MM.1S (cell line): ENCODE results near the gene NR1H2.

ENCODE experiments used
- DNase-seq: peaks from one replicate; pipeline ENCODE4 v3.0.0-alpha.2; 2015
- H2AFZ ChIP-seq: fragments of 300-600 bp; sonication (generic); 2 replicates; pipeline ENCODE4 v1.6.0; 2016; ENCODE audit warnings: antibody characterized with exemption, low read length
- H3F3A ChIP-seq: fragments of 300-600 bp; sonication (generic); 2 replicates; pipeline ENCODE4 v1.6.1; 2016; ENCODE audit warnings: mild to moderate bottlenecking, antibody characterized with exemption, low read length, moderate library complexity, mixed read lengths; ENCODE audit not compliant: insufficient read depth
- H3K27ac ChIP-seq: fragments of 300-600 bp; sonication (generic); 2 replicates; pipeline ENCODE4 v1.5.1; 2016; ENCODE audit warnings: mild to moderate bottlenecking, low read length
- H3K27me3 ChIP-seq: fragments of 300-600 bp; sonication (generic); replicated peaks from 2 replicates; pipeline ENCODE4 v1.6.0; 2016; ENCODE audit warnings: low read length; ENCODE audit not compliant: insufficient read depth
- H3K36me3 ChIP-seq: fragments of 300-600 bp; sonication (generic); replicated peaks from 2 replicates; pipeline ENCODE4 v1.6.1; 2016; ENCODE audit warnings: mild to moderate bottlenecking, low read length, mixed read lengths; ENCODE audit not compliant: insufficient read depth
- H3K4me1 ChIP-seq: fragments of 300-600 bp; sonication (generic); 2 replicates; pipeline ENCODE4 v1.6.1; 2016; ENCODE audit warnings: low read length, mixed read lengths
- H3K4me2 ChIP-seq: fragments of 300-600 bp; sonication (generic); 2 replicates; pipeline ENCODE4 v1.6.0; 2016; ENCODE audit warnings: low read depth, low read length
- H3K4me3 ChIP-seq: fragments of 300-600 bp; sonication (generic); 2 replicates; pipeline ENCODE4 v1.5.1; 2016; ENCODE audit warnings: low read length, mixed read lengths
- H3K79me2 ChIP-seq: fragments of 300-600 bp; sonication (generic); 2 replicates; pipeline ENCODE4 v1.6.1; 2016; ENCODE audit warnings: mixed run types, low read length, mixed read lengths
- H3K9ac ChIP-seq: fragments of 300-600 bp; sonication (generic); 2 replicates; pipeline ENCODE4 v1.6.1; 2016; ENCODE audit warnings: low read length, mixed read lengths
- H3K9me2 ChIP-seq: fragments of 300-600 bp; sonication (generic); replicated peaks from 2 replicates; pipeline ENCODE4 v1.6.1; 2016; ENCODE audit warnings: mild to moderate bottlenecking, low read length, mixed read lengths; ENCODE audit not compliant: insufficient read depth
- H3K9me3 ChIP-seq: fragments of 300-600 bp; sonication (generic); replicated peaks from 2 replicates; pipeline ENCODE4 v1.6.1; 2016; ENCODE audit warnings: mild to moderate bottlenecking, low read length, mixed read lengths; ENCODE audit not compliant: insufficient read depth
- H4K20me1 ChIP-seq: fragments of 300-600 bp; sonication (generic); 2 replicates; pipeline ENCODE4 v1.6.1; 2016; ENCODE audit warnings: mild to moderate bottlenecking, low read length, moderate library complexity, mixed read lengths; ENCODE audit not compliant: insufficient read depth
- CTCF ChIP-seq: fragments of 300-600 bp; sonication (generic); IDR thresholded peaks from 2 replicates; pipeline ENCODE4 v1.5.1; 2016; ENCODE audit warnings: antibody characterized with exemption, low read length, mixed read lengths
- EZH2 ChIP-seq: fragments of 300-600 bp; sonication (generic); optimal IDR thresholded peaks from 2 replicates; pipeline ENCODE3; 2017; ENCODE audit warnings: low read depth, mild to moderate bottlenecking, antibody characterized with exemption, low read length, mixed read lengths
- EZH2phosphoT487 ChIP-seq: fragments of 300-600 bp; sonication (generic); IDR thresholded peaks from 2 replicates; pipeline ENCODE4 v1.6.1; 2018; ENCODE audit warnings: antibody characterized with exemption, low read length

NR1H2 gene

GRCh38 chr19:50415661-50416033 is 39.4 kb downstream of the NR1H2 start:
- Histone ChIP-seq H3K36me3 (no peaks in the 10 kb centered on the region), H3F3A (no peaks in the 10 kb centered on the region; the same call in 1 of the 2 replicates), H3K79me2 (no peaks in the 10 kb centered on the region), H3K9me3 (no peaks in the 10 kb centered on the region), H4K20me1 (no peaks in the 10 kb centered on the region), H3K27ac (no peak overlapping the region), H3K4me1 (peaks cover 26% of the 10 kb centered on the region), H3K4me3 (no peak overlapping the region), H3K27me3 (peaks cover 8% of the 10 kb centered on the region), H3K4me2 (no peak overlapping the region), H3K9ac (no peak overlapping the region), H3K9me2 (no peaks in the 10 kb centered on the region), H2AFZ (no peak overlapping the region)
- TF ChIP-seq EZH2 (no peak), EZH2phosphoT487 (no peak), CTCF (no peak)
- peak; percentile 28 for DNase-seq

DNA sequence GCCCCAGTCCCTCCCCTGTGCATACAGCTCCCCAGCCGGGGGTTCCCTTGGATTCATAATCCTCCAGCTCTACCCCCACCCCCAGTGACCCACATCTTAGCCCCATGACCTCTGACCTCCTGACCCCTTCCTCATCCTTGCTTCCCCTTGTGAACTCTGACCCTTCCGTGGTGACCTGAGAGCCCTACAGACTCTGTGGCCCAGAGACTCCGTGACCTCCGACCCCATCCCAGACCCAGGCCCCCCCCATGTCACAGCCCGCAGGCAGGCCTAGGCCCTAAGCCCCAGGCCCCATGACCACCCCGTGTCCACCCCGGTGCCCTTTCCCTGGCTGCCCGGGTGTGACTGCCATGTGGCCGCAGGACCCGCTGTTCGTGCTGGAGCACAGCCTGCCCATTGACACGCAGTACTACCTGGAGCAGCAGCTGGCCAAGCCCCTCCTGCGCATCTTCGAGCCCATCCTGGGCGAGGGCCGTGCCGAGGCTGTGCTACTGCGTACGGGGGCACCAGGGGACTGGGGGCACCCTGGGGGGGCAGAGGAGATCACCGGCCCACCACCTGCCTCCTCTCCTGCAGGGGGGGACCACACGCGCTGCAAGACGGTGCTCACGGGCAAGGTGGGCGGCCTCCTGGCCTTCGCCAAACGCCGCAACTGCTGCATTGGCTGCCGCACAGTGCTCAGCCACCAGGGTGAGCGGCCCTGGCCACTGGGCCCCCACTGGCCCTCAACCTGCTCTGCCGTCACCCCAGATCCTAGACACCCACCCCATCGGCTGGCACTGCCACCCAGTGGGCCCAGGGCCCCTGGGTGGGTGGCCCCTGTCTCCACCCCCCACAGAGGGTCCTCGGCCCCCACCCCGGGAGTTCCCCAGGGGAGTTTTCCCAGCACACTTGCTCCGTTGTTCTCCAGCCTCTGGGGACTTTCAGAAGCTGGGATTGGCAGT is 40.0 kb downstream of the NR1H2 start:
- no peak for DNase-seq
- no peaks in the 10 kb centered on the region for H3K9me2 ChIP-seq
- H2AFZ ChIP-seq, result no peak overlapping the region
- no peaks in the 10 kb centered on the region; the same call in 1 of the 2 replicates for H3F3A ChIP-seq
- no peak overlapping the region for H3K27ac ChIP-seq
- H3K4me1 ChIP-seq, result peaks cover 26% of the 10 kb centered on the region
- TF ChIP-seq EZH2, result no peak
- no peak for TF ChIP-seq EZH2phosphoT487
- no peak for TF ChIP-seq CTCF
- H3K36me3 ChIP-seq, result no peaks in the 10 kb centered on the region
- H3K9me3 ChIP-seq, result no peaks in the 10 kb centered on the region
- no peak overlapping the region for H3K4me2 ChIP-seq
- no peaks in the 10 kb centered on the region for H4K20me1 ChIP-seq
- no peak overlapping the region for H3K9ac ChIP-seq
- no peak overlapping the region for H3K4me3 ChIP-seq
- H3K27me3 ChIP-seq, result peaks cover 8% of the 10 kb centered on the region
- H3K79me2 ChIP-seq, result no peaks in the 10 kb centered on the region

- Histone ChIP-seq H3K36me3 (no peaks in the 10 kb centered on the region), H3K9me3 (no peaks in the 10 kb centered on the region), H3K79me2 (no peaks in the 10 kb centered on the region), H3F3A (no peaks in the 10 kb centered on the region; the same call in 1 of the 2 replicates), H3K9ac (no peak overlapping the region), H3K4me2 (no peak overlapping the region), H3K27me3 (peaks cover 8% of the 10 kb centered on the region), H3K9me2 (no peaks in the 10 kb centered on the region), H2AFZ (no peak overlapping the region), H3K4me1 (peaks cover 26% of the 10 kb centered on the region), H3K27ac (no peak overlapping the region), H4K20me1 (no peaks in the 10 kb centered on the region), H3K4me3 (no peak overlapping the region)
- TF ChIP-seq EZH2phosphoT487 (no peak), CTCF (no peak), EZH2 (no peak)
- DNase-seq, result no peak
These were observed 41.1 kb downstream of the NR1H2 start for GRCh38 chr19:50417111-50418081.
